ENCODE results near the gene NCOA7.
"Not testable (repeated sequence)": the region's sequence is repeated elsewhere in the genome, so short reads cannot be mapped to it uniquely, and the experiment has no call there.

Gene NCOA7

GRCh38 chr6:125798734-125799508 lies 8.2 kb downstream of the NCOA7 start:
- DNase-seq (ENCODE audit: low read depth in 1 of 2, low spot score in 1 of 2), result no peak
- in situ Hi-C loops (cut with HindIII; ENCODE audit: low pct_unique_long_range_greater_than_20kb, low sequenced_read_pairs), result no loop called here
- TF ChIP-seq JUND (IDR thresholded peaks at IDR 0.05; ENCODE audit: low read depth), result no peak

DNA sequence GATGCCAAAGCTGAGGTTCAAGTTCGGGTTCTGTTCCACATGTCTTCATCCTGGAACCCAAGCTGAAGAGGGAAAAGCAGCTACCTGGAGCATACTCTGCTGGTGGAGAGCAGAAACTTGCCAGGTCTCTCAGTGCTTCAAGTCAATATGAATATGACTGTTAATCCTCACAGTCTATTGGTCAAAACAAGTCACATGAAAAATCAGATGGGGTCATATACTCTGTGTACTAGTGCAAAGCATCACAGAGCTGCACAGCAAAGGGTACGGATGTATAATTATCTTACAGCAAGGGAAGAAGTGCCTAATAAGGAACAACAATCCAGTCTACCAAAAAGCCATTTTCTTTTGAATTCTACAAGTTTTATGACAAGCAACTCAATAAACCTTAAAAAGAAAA lies 11.6 kb downstream of the NCOA7 start:
- DNase-seq (ENCODE audit: low read depth in 1 of 2, low spot score in 1 of 2), result no peak
- in situ Hi-C loops (cut with HindIII; ENCODE audit: low pct_unique_long_range_greater_than_20kb, low sequenced_read_pairs), result no loop called here
- TF ChIP-seq JUND (IDR thresholded peaks at IDR 0.05; ENCODE audit: low read depth), result no peak

- no peak for DNase-seq (ENCODE audit: low read depth in 1 of 2, low spot score in 1 of 2)
- in situ Hi-C loops (cut with HindIII; ENCODE audit: low pct_unique_long_range_greater_than_20kb, low sequenced_read_pairs), result no loop called here
- TF ChIP-seq JUND (IDR thresholded peaks at IDR 0.05; ENCODE audit: low read depth), result no peak
Measured at GRCh38 chr6:125802943-125803377, 12.2 kb downstream of the NCOA7 start.

DNA sequence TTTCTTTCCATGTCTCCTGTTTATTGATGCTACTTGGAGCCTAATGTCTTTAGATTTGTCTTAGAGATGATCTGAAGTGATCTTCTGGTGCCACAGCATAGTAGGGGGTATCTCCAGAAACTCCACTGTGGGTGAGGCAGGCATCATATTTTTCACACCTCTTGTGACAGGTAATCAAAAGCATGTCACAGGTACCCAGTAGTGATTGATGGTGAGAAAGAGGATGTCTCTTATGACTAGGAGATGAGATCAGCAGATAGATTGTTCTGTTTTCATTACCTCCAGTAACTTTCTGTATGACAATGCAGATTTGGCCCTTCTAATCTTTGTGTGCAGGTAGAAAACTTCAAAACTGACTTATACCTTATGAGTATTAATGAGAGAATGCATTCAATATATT lies 13.5 kb downstream of the NCOA7 start:
- DNase-seq (ENCODE audit: low read depth in 1 of 2, low spot score in 1 of 2), result no peak
- in situ Hi-C loops (cut with HindIII; ENCODE audit: low pct_unique_long_range_greater_than_20kb, low sequenced_read_pairs), result no loop called here
- TF ChIP-seq JUND (IDR thresholded peaks at IDR 0.05; ENCODE audit: low read depth), result no peak

GRCh38 chr6:125804866-125805425 lies 14.2 kb downstream of the NCOA7 start:
- DNase-seq (ENCODE audit: low read depth in 1 of 2, low spot score in 1 of 2); in situ Hi-C loops (cut with HindIII; ENCODE audit: low pct_unique_long_range_greater_than_20kb, low sequenced_read_pairs): not testable (repeated sequence)

DNA sequence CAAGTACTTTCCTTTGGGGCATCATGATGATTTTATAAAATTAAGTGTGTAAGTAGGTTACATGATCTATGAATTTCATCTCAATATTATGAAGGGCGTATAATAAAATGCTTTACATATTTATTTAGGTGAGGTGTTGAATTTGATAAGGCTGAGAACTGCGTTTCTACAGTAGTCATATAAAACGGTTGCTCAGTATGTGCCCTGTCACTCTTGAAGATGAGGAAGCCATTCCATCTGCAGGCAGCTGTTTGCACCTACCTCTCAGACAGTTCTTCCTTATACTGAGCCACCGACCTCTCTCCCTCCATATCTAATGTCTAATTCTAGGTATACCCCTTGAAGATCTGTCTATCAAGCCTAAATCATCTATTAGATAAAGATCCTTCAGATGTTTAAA lies 16.1 kb downstream of the NCOA7 start:
- in situ Hi-C loops (cut with HindIII; ENCODE audit: low pct_unique_long_range_greater_than_20kb, low sequenced_read_pairs), result no loop called here
- no peak for TF ChIP-seq JUND (IDR thresholded peaks at IDR 0.05; ENCODE audit: low read depth)
- DNase-seq (ENCODE audit: low read depth in 1 of 2, low spot score in 1 of 2), result no peak

DNA sequence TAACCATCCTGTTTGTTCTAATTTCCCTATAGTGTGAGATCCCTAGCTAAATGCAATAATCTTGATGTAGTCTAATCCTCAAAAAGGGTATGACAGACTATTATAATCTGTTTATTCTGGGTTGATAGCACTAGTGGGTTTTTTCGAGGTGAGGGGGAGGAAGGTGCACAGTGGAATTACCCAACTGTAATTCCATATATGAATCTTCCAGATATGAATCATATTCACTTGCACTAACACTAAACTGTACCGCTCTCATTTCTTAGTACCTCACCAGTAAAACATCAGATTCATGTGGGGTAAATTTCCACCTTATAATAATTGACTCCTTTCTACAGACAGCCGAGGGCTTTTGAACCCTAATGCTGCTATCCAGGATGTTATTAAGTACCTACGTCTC lies 16.5 kb downstream of the NCOA7 start:
- DNase-seq (ENCODE audit: low read depth in 1 of 2, low spot score in 1 of 2), result no peak
- in situ Hi-C loops (cut with HindIII; ENCODE audit: low pct_unique_long_range_greater_than_20kb, low sequenced_read_pairs), result no loop called here
- no peak for TF ChIP-seq JUND (IDR thresholded peaks at IDR 0.05; ENCODE audit: low read depth)

- TF ChIP-seq JUND (IDR thresholded peaks at IDR 0.05; ENCODE audit: low read depth), result no peak
- no peak for DNase-seq (ENCODE audit: low read depth in 1 of 2, low spot score in 1 of 2)
Measured at GRCh38 chr6:125808060-125808459, 17.3 kb downstream of the NCOA7 start.

GRCh38 chr6:125808591-125808990 lies 17.8 kb downstream of the NCOA7 start:
- no peak for TF ChIP-seq JUND (IDR thresholded peaks at IDR 0.05; ENCODE audit: low read depth)
- in situ Hi-C loops (cut with HindIII; ENCODE audit: low pct_unique_long_range_greater_than_20kb, low sequenced_read_pairs), result no loop called here
- DNase-seq (ENCODE audit: low read depth in 1 of 2, low spot score in 1 of 2), result no peak

More at GRCh38 chr6:125808060-125808459, 17.3 kb downstream of the NCOA7 start:
- in situ Hi-C loops (cut with HindIII; ENCODE audit: low pct_unique_long_range_greater_than_20kb, low sequenced_read_pairs), result no loop called here

DNA sequence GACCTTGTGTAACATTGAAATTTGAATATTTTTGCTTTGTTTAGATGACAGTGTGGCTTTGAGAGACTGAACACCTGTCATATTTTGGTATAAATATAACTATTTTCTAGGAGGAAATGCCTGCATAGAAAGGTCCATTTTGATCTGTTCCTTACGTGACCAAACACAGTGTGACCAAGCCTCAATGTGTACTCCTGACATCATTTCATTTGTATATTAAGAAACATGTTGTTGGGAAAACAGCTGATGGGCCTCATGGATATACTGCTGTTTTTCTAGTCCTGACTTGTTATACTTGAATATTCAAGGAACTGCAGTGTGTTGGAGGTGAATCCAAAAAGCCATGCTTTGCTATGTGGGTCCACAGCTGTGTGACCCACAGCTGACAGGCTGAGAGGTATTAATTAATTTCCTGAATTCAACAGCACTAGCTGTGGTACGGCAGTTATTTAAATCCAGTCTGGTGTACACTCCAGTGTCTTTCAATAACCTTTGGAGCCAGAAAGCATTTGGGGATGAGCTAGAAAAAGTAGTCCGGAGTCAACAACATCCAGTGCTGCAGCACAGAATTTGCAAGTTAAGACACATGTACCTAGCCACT lies 18.9 kb downstream of the NCOA7 start:
- in situ Hi-C loops (cut with HindIII; ENCODE audit: low pct_unique_long_range_greater_than_20kb, low sequenced_read_pairs), result no loop called here
- TF ChIP-seq JUND (IDR thresholded peaks at IDR 0.05; ENCODE audit: low read depth), result no peak
- DNase-seq (ENCODE audit: low read depth in 1 of 2, low spot score in 1 of 2), result no peak

DNA sequence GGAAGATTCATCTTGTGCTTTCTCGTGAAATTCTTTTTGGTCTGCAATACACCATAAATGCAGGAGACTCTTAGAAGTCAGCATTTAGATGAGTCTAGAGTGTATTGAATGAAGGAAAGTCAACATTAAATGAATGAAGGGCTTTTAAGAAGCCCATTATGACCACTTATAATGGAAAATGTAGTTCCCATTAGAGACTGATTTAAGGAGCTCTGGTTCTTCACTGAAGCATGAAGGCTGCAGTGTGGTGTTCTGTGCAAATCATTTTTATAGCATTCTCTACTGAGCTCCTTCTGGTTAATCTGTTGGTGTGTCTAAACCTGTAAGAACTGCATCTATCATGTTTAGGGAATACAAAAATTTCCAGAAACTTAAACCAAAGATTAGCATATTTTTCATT lies 19.7 kb downstream of the NCOA7 start:
- TF ChIP-seq JUND (IDR thresholded peaks at IDR 0.05; ENCODE audit: low read depth), result no peak
- no peak for DNase-seq (ENCODE audit: low read depth in 1 of 2, low spot score in 1 of 2)
- in situ Hi-C loops (cut with HindIII; ENCODE audit: low pct_unique_long_range_greater_than_20kb, low sequenced_read_pairs), result no loop called here

DNA sequence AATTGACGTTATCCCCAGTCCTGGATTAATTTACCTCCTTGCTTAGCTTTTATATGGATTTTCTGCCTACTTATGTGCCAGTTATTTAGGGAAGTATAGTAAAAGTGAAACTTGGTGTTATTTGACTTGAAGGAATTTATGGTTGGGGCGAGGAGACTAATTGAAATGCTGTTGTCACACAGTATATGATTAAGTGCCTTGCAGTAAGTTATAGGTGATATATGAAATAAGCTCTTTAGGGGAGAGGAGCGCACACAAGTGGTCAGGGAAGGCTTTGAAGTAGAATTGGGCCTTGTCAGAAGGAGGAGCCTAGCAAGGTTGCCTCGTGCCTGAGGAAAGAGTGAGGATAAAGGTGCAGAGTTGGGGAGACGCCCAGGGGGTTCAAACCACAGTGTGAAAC lies 20.5 kb downstream of the NCOA7 start:
- in situ Hi-C loops (cut with HindIII; ENCODE audit: low pct_unique_long_range_greater_than_20kb, low sequenced_read_pairs), result no loop called here
- DNase-seq (ENCODE audit: low read depth in 1 of 2, low spot score in 1 of 2), result no peak
- no peak for TF ChIP-seq JUND (IDR thresholded peaks at IDR 0.05; ENCODE audit: low read depth)

Measured in T47D (cell line).